ENCODE data around the gene PRR15L. TPM values are rescaled to one million over a fixed set of nuclear protein-coding genes. Genes with fewer than 3 reads are reported as not detected.

Gene PRR15L
- total RNA-seq, 1 experiment from 2014 or later = not detected

- no peak for DNase-seq (ENCODE audit: extremely low read depth, low read depth)
Observed at GRCh38 chr17:47907932-47908562, 49.6 kb downstream of the PRR15L start.

GRCh38 chr17:47906443-47906842 is 51.2 kb downstream of the PRR15L start:
- no peak for DNase-seq (ENCODE audit: extremely low read depth, low read depth)

GRCh38 chr17:47905221-47905733 is 52.4 kb downstream of the PRR15L start:
- no peak for DNase-seq (ENCODE audit: extremely low read depth, low read depth)

GRCh38 chr17:47902039-47902744 is 55.5 kb downstream of the PRR15L start:
- DNase-seq (ENCODE audit: extremely low read depth, low read depth) = no peak

Other genes with a start within 250 kb of the PRR15L start
- gene TBX21, start 224.6 kb downstream of the PRR15L start, total RNA-seq (2014; rRNA removed; shearing (Covaris generic)) = not detected in 2 replicates
- 2.6 and 2.9 TPM in 2 replicates for gene OSBPL7, start 136.1 kb downstream of the PRR15L start, total RNA-seq (2014; rRNA removed; shearing (Covaris generic))
- gene MRPL10, start 126.3 kb downstream of the PRR15L start, total RNA-seq (2014; rRNA removed; shearing (Covaris generic)) = 70.5 and 72.8 TPM in 2 replicates
- gene LRRC46, start 126.2 kb downstream of the PRR15L start, total RNA-seq (2014; rRNA removed; shearing (Covaris generic)) = 0.20 TPM in 1 of 2 replicates, not detected in the other
- 24.9 and 25.6 TPM in 2 replicates for gene SCRN2, start 116.6 kb downstream of the PRR15L start, total RNA-seq (2014; rRNA removed; shearing (Covaris generic))
- 0.02 TPM in 1 of 2 replicates, not detected in the other for gene SP6, start 106.7 kb downstream of the PRR15L start, total RNA-seq (2014; rRNA removed; shearing (Covaris generic))
- 1.9 and 2.4 TPM in 2 replicates for gene SP2, start 61.6 kb downstream of the PRR15L start, total RNA-seq (2014; rRNA removed; shearing (Covaris generic))
- gene PNPO, start 16.3 kb downstream of the PRR15L start, total RNA-seq (2014; rRNA removed; shearing (Covaris generic)) = 23.2 and 28.6 TPM in 2 replicates
- 46.6 and 75.2 TPM in 2 replicates for gene CDK5RAP3, start 13.2 kb upstream of the PRR15L start, total RNA-seq (2014; rRNA removed; shearing (Covaris generic))
- 8.5 and 12.3 TPM in 2 replicates for gene COPZ2, start 79.9 kb upstream of the PRR15L start, total RNA-seq (2014; rRNA removed; shearing (Covaris generic))
- gene NFE2L1, start 90.5 kb upstream of the PRR15L start, total RNA-seq (2014; rRNA removed; shearing (Covaris generic)) = 123 and 142 TPM in 2 replicates
- 51.7 and 57.8 TPM in 2 replicates for gene CBX1, start 143.6 kb upstream of the PRR15L start, total RNA-seq (2014; rRNA removed; shearing (Covaris generic))
- gene SNX11, start 149.9 kb upstream of the PRR15L start, total RNA-seq (2014; rRNA removed; shearing (Covaris generic)) = 12.3 and 12.9 TPM in 2 replicates